HG02884 (cell line): ENCODE data around the gene INTS2.
"Not testable (repeated sequence)": the region's sequence is repeated elsewhere in the genome, so short reads cannot be mapped to it uniquely, and the experiment has no call there.

Experiments
- ATAC-seq: cut with Tn5 transposase; IDR thresholded peaks from one replicate; pipeline ENCODE4 v1.9.1; 2021; ENCODE audit warnings: mild to moderate bottlenecking, moderate library complexity; ENCODE audit not compliant: unreplicated experiment

INTS2 gene

GRCh38 chr17:61894310-61894709, 33.5 kb downstream of the INTS2 start:
- not testable (repeated sequence) for ATAC-seq

- not testable (repeated sequence) for ATAC-seq
These were observed 40.0 kb downstream of the INTS2 start for GRCh38 chr17:61887733-61888132.

DNA sequence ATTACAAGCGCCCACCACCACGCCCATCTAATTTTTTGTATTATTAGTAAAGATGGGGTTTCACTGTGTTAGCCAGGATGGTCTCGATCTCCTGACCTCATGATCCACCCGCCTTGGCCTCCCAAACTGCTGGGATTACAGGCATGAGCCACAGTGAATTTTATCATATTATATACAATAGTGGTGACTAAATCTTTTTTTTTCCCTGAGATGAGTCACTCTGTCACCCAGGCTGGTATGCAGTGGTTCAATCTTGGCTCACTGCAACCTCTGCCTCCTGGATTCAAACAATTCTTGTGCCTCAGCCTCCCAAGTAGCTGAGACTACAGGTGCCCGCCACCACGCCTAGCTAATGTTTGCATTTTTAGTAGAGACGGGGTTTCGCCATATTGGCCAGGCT, 41.9 kb downstream of the INTS2 start:
- ATAC-seq: not testable (repeated sequence)

DNA sequence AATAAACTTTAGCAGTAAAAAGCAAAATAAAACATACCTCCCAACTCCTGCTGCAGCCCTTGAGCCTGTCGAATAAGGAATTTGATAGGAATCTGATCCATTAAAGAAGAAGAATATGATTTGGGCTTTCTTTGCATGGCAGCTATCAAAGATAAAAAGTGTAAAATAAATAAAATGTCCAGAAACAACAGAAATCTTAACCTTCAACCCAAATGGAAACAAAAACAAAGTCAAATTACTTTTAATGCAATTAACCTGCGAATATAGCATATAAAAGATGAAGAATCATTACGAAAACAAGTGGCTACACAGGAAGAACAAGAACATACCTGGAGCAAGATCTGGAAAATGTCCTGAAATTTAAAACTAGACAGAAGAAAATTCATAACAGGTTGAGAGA, 42.9 kb downstream of the INTS2 start:
- ATAC-seq: no peak

DNA sequence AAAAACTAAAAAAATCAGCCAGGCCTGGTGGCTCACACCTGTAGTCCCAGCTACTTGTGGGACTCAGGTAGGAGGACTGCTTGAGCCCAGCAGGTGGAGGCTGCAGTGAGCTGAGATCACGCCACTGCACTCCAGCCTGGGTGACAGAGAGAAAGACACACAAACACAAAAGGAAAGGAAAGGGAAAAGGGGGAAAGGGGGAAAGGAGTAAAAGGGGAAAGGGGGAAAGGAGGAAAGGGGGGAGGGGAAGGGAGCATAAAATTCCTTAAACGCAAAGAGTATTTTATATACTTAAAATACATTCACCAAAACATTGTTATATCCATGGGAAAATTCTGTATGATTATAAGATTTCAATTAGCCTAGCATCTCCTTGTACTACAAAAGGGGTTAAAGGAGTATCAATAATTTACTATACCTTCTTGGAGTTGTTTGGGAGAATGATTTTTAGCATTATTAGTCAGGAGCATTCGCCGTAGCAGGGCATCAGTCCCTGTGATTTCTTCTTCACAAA, 47.1 kb downstream of the INTS2 start:
- ATAC-seq: no peak

DNA sequence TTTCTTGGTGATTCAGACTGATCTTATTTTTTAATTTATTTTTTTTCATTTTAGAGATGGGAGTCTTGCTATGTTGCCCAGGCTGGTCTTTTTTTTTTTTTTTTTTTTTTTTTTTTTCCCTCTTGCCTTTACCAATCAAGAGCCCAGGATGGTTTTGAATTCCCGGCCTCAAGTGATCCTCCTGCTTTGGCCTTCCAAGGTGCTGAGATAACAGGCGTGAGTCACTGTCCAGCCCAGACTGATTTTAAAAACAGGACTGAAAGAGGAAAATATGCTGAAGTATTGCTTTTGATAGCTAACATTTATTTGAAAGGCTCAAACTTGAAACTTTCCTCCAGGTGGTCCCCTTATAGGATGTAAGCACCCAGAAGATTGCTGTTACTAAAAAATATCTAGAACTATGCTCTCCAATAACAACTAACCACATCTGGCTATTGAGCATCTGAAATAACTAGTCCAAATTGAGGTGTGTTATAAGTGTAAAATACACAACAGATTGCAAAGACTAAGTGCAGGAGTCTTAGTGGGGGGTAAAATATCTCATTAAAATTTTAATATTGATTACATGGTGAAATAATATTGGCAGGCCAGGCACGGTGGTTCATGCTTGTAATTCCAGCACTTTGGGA, 48.7 kb downstream of the INTS2 start:
- no peak for ATAC-seq

GRCh38 chr17:61878520-61878919, 49.3 kb downstream of the INTS2 start:
- ATAC-seq: no peak

DNA sequence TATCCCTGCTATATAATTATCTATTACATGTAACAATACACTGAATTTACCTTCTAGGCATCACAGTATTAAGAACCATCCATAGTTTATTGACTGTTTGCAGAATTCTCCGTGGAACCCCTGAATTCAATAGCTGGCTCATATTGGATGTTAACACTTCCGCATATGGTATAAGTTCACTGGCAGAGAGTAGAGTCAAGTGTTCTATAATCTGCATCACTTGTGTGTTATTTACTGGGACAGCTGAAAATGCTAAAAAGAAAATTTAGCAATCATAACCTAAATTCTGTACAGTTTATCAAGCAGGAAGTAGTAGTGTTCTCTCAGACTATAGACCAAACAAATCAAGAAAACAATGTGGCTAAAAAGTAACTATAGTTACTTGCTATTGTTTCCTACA, 49.9 kb downstream of the INTS2 start:
- no peak for ATAC-seq

DNA sequence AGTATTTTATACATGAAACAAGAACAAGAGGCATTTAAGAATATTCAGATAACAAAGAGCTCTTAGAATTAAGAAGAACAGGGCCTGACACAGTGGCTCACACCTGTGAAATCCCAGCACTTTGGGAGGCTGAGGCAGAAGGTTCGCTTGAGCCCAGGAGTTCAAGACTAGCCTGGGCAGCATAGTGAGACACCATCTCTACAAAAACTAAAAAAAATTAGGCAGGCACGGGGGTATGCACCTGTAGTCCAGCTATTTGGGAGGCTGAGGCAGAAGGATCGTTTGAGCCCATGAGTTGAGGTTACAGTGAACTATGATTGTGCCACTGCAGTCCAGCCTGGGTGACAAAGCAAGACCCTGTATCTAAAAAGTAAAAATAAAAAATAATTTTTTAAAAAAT, 52.0 kb downstream of the INTS2 start:
- no peak for ATAC-seq

DNA sequence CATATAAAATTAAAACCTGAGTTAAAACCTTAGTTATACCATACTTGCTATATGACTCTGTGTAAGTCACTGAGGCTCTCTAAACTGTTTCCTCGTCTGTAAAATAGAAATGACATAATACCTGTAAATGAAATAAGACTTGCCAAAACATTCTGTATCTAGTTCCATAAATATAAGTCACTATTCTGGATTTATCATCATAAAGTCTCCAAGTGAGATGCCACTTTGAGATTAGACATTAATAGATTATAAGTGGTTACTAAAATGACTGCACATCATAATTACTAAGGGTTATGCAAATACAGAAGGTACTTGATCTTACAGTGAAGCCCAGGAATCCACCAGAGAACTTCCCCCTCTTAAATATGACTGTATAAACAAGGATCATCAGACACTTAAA, 52.5 kb downstream of the INTS2 start:
- ATAC-seq: no peak

GRCh38 chr17:61874075-61874474, 53.7 kb downstream of the INTS2 start:
- no peak for ATAC-seq

- ATAC-seq: no peak
These were observed 55.7 kb downstream of the INTS2 start for GRCh38 chr17:61872099-61872498.

GRCh38 chr17:61869138-61869537, 58.6 kb downstream of the INTS2 start:
- no peak for ATAC-seq

GRCh38 chr17:61868074-61868473, 59.7 kb downstream of the INTS2 start:
- ATAC-seq: no peak

DNA sequence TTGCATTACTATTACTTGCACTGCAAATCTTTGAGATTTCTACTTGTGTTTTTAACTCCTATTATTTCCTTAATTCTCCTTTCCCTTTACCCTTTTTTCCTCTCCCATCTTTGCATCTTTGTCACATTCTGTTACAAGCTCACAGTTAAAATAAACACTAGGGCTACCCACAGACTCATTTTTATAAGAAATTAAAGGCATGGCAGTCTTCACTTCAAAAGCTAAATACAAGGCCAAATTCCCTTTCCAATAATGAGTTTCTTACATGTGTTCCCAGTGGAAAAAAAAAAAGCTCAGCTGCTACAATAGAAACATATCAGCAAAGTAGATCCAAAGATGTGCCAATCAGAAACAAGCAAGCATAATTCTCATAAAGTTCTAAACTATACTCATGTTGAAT, 60.7 kb downstream of the INTS2 start:
- no peak for ATAC-seq

DNA sequence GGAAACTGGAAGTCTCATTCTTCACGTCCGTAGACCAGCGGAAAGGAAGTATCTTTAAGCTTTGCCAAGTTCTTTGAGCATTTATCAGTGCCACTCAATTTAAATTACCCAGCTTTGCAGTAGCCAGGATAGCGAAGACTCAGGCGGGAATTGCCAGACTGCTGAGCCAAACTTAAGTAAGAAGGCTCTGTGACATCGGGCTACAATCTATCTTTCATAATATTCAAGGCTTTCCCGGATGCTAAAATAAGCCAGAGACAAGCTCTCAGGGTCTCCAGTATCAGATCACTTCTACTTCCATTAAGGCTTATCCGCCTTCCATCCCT, 64.0 kb downstream of the INTS2 start:
- ATAC-seq: no peak

GRCh38 chr17:61862975-61863800, 64.6 kb downstream of the INTS2 start, which contains the start of gene BRIP1:
Gene BRIP1, minus strand, starts transcription at chr17:61863528. Its CDS starts 1,989 bp downstream, at chr17:61861539.
- ATAC-seq: peak; percentile 91

DNA sequence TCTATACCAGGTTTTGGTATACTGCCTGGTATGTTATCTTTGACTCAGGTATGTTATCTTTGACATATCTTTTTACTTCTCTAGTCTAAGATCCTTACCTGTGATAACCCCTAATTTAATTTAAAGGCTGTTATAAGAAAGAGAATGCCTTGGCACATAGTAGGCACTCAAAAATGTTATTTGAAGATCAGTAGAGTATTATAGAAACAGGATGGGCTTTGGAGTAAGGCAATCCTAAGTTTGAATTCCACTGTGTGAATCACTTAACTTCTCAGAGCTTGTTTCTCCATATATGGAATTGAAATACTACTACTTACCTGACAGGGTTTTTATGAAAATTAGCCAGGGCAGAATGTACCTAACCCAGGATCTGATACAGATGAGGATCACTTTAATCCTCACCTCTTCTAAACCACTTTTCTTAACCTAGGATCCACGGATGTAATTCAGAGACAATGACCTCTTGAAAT, 65.6 kb downstream of the INTS2 start:
- ATAC-seq: no peak

GRCh38 chr17:61860397-61860796, 67.4 kb downstream of the INTS2 start:
- ATAC-seq: not testable (repeated sequence)

GRCh38 chr17:61856035-61856434, 71.7 kb downstream of the INTS2 start:
- no peak for ATAC-seq

GRCh38 chr17:61852857-61853256, 74.9 kb downstream of the INTS2 start:
- no peak for ATAC-seq

- no peak for ATAC-seq
These were observed 78.1 kb downstream of the INTS2 start for GRCh38 chr17:61849674-61850073.
